HS-27A (cell line): ENCODE results near the gene ARL10.

Source experiments
- DNase-seq: peaks from one replicate; pipeline ENCODE4 v3.0.0-alpha.2; 2012; ENCODE audit warnings: low read depth, missing footprints

Gene ARL10

GRCh38 chr5:176361437-176362232 lies 3.7 kb upstream of the ARL10 start, which contains the start of gene KIAA1191:
Gene KIAA1191 (minus strand): TSS chr5:176361764. CDS start chr5:176359508, 2,256 bp downstream.
- DNase-seq = peak; percentile 41

GRCh38 chr5:176362233-176362490 lies 3.1 kb upstream of the ARL10 start:
- DNase-seq = no peak

DNA sequence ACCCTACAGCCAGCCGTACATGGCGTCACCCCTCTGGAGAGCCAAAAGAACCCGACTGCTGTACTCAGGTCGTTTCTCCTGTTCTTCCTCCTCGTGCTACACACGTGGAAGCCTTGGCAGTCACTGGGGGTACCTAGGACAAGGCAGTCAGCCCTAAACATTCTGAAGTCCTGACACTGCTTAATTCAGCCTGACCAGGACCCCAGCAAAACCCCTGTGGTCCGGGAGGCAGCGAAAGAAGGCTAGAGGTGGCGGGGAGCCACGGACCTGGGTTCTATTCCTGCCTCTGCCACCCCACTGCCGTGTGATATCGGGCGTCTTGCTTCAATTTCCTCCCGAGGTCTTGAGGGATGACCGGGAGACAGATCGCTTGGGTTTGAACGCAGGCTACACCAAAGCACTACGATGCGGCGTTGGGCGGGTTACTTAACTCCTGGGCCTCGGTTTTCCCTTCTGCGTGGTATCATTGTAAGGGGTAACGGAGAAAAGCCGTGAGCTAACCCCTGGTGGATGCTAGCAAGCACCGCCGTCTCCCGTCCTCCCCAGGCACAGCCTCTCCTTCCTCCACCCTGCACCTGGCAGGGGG lies 429 bp upstream of the ARL10 start:
- DNase-seq = no peak

- no peak for DNase-seq
Measured at GRCh38 chr5:176366232-176366894, 1.1 kb downstream of the ARL10 start.

DNA sequence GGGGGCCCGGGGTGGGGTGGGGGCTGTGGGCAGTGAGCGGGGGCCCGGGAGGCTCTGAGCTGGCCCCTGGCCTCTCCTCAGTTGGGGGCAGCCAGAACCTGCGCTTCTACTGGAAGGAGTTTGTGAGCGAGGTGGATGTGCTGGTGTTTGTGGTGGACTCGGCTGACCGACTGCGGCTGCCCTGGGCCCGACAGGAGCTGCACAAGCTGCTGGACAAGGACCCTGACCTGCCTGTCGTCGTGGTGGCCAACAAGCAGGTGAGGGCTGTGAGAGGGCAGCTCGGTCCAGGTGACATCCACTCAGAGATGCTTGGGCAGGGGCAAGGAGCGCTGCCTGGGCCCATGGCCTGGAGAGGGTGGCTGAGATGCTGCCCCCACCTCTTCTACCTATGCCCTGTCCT lies 3.4 kb downstream of the ARL10 start:
- no peak for DNase-seq

DNA sequence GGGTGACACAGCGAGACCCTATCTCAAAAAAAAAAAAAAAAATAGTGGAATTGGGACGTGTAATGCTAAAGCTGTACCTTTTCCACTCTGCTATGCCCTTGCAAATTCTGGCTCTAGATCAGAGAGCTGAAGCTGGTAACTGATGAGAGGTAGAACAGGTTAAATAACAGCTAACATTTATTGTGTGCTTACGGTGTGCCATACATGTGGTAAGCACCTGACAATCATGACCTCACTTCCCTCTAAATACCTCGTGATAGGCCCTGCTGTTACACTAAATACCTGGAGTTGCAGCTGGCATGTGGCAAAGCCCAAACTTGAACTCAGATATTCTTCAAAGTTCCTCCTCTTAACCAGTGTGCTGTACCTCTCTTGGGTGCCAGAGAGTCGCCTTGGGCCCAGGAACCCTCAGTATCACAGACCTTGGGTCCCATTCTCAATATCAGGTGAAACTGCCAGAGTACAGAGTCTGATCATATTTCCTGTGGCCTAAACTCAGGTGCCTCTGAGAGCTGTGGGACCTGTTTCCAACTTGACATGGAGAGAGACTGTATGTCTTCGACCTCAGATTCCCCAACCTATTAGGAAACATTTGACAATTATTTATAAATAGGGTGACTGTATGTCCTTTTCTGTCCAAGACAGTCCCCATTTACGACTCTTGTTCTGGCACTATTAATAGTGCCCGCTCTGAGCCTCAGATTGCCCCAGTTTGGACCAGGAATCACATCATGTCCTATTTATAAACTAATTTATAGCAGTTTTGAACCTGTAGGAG lies 4.8 kb downstream of the ARL10 start:
- no peak for DNase-seq

GRCh38 chr5:176371621-176372539 lies 6.6 kb downstream of the ARL10 start:
- no peak for DNase-seq

GRCh38 chr5:176373100-176373818 lies 8.0 kb downstream of the ARL10 start:
- DNase-seq = no peak

DNA sequence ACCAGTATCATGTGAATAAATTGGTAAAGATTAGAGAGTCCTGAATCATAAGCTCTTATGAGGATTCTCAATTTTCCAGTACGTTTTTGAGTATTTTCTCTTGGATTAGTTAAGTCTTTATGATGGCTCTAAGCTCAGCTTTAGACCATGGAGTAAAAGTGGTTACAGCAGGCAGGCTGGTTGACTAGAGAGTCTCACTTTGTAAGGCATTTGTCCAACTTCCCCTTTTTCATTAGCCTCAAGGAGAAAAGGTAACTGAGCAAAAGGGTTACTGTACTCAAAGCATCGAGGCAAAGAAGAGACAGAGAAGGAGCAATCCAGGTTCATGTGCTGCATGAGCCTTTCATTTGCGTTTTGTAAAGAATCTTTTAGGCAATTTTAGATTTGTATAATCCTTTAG lies 14.6 kb downstream of the ARL10 start:
- DNase-seq = no peak

- DNase-seq = no peak
Measured at GRCh38 chr5:176381423-176381822, 16.1 kb downstream of the ARL10 start.

DNA sequence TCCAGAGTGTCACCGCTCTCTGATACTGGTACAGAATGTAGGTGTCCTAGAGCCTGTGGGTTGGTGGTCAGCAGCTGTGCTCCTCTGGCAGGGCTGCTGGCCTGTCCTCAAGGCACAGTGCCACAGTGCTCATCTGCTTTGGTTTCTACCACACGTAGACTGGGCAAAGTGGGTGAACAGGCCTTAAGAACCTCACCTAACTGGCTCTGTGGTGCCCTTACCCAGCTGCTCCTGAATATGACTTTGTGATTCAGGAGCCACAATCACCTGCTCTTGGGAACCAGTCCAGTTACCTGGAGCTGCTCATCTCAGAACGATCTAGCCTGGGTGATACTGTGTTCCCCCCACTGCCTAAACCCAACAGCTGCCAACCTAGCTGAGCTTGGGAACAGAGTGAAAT lies 16.7 kb downstream of the ARL10 start:
- DNase-seq = no peak

DNA sequence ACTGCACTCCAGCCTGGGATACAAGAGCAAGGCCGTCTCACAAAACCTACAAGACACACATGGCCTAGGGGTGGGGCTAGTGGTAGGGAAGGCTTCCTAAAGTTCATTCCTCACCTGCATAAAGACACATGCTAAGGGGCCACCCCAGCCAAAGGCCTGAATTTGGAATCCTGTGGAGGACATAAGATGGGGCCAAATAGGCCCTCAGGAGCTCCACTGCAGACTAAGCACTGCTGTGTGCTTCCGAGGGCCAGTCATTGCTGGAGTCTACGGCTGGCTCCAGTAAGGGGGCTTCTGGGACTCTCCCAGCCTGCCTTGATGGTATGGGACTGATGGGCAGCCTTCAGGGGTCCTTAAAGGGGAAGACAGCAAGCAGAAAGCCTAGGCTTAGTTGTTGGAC lies 17.4 kb downstream of the ARL10 start:
- DNase-seq = no peak

DNA sequence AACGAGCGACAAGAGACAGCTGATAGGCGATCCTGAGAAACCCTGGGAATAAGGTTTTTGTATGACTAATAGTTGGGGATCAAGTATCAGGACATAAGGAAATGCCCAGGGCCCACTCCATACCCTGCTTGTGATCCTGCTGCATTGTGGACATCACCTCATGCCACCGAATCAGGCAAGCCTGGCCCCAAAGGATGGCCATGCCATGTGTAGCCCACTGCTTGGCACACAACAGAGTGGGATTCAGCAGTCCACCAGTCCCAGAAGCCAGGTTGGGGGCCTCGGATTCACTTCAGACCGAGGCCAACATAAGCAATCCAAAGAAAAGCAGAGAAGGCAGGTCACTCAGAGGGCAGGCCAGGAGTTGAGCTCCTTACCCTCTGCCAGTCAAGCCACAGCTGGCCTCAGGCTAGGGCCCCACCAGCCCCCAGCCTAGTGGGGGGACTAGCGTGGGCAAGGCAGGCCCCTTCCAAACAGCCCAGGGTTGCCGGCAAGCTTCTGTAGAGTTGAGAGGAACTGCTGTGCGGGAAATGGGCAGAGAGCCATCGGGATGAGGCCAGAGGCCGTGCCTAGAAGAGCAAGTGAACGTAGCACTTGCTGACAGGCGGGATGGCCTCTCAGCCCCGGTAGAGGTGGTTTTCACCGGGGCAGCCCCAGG lies 18.1 kb downstream of the ARL10 start:
- DNase-seq = no peak

DNA sequence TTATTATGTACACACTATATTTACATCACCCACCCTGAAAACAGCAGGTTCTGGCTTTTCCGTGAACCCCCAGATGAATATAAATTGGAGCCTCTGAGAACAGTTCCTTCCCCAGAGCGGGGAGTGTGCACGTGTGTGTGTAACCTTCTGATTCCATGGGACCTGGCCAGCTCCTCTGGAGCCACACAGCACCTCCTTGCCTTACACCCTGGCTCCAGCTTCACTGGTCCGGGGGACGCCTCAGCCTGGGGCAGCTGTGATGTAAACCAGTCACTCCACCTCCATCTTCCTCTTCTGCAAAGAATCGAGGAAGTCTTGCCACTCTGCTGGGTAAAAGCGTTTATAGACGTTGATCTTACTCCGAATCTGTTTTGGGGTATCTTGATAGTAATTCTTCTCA lies 18.7 kb downstream of the ARL10 start:
- no peak for DNase-seq

- DNase-seq = no peak
Measured at GRCh38 chr5:176384366-176384930, 19.2 kb downstream of the ARL10 start.

DNA sequence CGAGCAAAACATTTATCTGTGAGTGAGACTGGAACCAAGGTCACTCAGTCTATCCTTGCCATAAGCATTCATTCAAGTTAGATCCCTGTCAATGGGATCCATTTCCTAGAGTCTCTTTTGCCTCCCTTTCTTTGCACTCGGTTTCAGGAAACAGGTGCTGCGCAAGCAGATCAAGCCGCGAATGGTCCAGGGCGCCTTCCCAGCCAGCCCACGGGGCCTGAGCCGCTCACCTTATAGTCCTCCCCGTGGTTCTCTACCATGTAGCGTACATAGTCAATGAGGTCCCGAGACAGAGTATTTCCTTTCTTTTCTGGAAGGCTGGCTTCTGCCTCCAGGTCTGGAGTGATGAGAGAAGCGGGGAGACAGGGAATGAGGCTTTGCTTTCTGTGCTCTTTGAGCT lies 19.7 kb downstream of the ARL10 start:
- DNase-seq = no peak

GRCh38 chr5:176386491-176386890 lies 21.2 kb downstream of the ARL10 start:
- no peak for DNase-seq

GRCh38 chr5:176387384-176387925 lies 22.2 kb downstream of the ARL10 start:
- DNase-seq = no peak

GRCh38 chr5:176388003-176388443 lies 22.7 kb downstream of the ARL10 start:
- DNase-seq = no peak
